Fibroblast of villous mesenchyme (primary cell): Measurements from ENCODE around the gene BCAP29. TPM values are rescaled to one million over a fixed set of nuclear protein-coding genes. Genes with fewer than 3 reads are reported as not detected.

Experiments
- DNase-seq: peaks from one replicate; pipeline ENCODE4 v3.0.0-alpha.2; 2010; ENCODE audit warnings: low read depth
- H3K4me3 ChIP-seq: 2 replicates; pipeline ENCODE4 v1.5.1; 2011; ENCODE audit warnings: low read depth, mild to moderate bottlenecking, low read length
- CTCF ChIP-seq: IDR thresholded peaks from 2 replicates; pipeline ENCODE4 v1.5.1; 2012; ENCODE audit warnings: low read depth, mild to moderate bottlenecking, low read length; ENCODE audit not compliant: insufficient read depth
- total RNA-seq: library from RNA; depleted of rRNA; stranded (reverse); fragments of >200 nt; gene quantifications from 2 replicates; pipeline ENCODE4 v1.2.3, GENCODE V29; 2012

Gene BCAP29
- total RNA-seq, 1 donor, result 62.2 TPM

DNA sequence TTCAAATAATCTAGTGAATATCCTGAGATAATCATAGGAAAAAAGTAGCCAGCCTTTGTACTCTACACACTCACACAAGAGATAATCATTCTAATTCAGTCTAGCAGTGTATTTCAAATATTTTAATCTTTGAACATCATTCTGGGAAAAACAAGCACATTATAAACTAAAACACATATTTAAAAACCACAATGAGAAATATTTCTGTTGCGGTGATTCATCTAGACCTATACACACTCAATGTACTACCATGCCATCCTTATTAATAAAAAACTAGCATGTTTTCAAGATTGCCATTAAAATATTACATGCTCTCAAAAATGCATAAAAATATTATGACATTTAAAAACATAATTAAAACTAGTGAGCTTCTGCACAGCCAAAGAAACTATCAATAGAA, 28.1 kb upstream of the BCAP29 start:
- no peak for DNase-seq
- no peak for TF ChIP-seq CTCF
- H3K4me3 ChIP-seq, result no peak overlapping the region

DNA sequence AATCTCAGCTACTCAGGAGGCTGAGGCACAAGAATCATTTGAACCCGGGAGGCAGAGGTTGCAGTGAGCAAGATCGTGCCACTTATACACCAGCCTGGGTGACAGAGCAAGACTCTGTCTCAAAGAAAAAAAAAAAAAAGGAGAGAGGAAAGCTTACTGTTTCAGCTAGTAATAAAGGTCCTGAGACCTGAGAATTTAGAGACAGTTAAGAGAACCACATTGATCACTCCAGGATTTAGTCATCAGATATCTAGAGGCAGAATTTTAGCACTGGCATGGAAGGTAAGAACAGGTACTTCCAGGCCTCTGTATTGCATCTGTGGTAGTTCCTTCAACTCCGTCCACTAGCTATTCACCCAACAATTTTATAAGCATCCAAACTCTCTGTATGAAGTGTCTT, 24.2 kb upstream of the BCAP29 start:
- H3K4me3 ChIP-seq, result no peak overlapping the region
- DNase-seq, result no peak
- no peak for TF ChIP-seq CTCF

DNA sequence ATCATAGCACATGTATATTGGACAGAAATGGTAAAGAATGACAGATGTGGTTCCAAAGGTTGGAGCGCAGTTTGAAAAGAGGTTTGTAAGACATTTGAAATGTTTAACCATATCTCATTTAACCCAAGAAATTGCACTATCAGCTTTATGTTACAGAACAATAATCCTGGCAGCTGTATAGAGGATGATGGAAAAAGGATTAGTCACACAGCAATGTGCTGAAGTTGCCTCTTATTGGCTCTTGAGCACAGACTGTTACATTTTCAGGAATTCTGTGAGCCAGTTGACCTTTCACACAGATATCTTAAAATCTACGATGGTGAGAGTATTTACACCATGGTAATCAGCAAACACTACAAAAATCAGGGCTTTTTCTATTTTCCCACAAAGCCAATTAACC, 20.2 kb upstream of the BCAP29 start:
- no peak for TF ChIP-seq CTCF
- H3K4me3 ChIP-seq, result no peak overlapping the region
- peak; percentile 55 for DNase-seq

DNA sequence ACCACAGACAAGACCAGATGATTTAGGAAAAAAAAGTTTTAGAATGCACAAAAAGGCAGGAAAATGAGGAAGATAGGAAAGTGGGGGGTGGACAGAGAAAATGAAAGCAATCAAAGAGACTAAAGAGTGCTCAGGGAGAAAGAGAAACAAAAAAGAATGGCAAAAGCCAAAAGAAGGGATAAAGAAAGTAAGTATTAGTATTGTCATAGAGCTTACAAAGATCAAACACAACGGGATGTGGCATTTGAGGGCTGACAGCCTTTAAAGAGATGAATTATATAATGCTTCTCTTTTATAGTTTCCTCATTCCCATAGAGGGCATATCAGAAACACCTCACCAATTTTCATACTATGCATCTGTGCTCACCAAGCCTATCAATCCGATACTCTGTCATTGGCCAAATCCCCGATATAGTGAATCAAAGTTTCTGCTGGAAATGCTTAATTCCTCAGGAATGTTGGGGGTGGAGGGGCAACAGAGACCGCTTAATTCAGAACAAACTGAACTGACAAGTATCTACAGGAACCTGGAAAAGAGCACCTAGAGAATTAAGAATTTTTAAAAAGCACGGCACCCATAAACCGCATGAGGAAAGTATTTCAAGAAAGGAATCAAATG, 19.0 kb upstream of the BCAP29 start:
- no peak overlapping the region for H3K4me3 ChIP-seq
- DNase-seq, result no peak
- no peak for TF ChIP-seq CTCF

DNA sequence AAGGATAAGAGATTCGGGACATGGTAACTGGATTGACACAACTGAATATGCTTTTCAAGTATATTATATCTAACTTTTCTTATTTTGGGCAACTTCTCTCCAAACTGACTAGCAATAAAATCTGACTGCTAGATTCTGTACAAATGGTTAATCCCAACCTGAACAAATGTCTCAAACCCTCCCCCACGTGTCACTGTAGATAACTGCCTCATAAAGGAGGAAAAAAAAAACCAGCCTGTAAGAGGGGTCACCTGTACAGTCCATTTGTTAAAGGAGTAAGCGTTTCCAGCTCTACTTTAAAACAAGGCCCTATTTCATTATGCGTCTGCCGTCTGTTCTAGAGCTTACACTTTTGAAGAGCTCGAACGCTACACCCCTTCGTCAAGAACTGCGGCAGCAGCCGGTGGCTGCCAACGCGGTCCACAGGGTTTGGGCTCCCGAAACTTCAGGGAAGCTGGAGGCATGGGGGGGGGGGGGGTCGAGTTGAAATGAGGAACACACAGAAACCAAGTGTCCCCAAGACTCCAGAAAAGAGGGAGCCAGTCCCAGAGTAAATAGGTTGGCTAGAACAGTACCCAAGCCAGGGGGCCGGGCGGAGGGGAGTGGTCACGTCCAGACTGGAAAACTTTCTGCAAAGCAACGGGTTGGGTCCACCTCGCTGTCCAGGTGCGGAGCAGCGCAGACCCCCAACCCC, 16.8 kb upstream of the BCAP29 start:
- TF ChIP-seq CTCF, result no peak
- DNase-seq, result no peak
- H3K4me3 ChIP-seq, result peak overlapping the region; percentile 79

GRCh38 chr7:107563775-107564552, 16.1 kb upstream of the BCAP29 start, which contains the start of the genes COG5 and DUS4L:
Gene COG5, minus strand, starts transcription at chr7:107563920. Its CDS starts 24 bp downstream, at chr7:107563896.
Gene DUS4L, plus strand, starts transcription at chr7:107563971. Its CDS starts 3,100 bp downstream, at chr7:107567071.
- TF ChIP-seq CTCF, result no peak
- H3K4me3 ChIP-seq, result peak within 1 kb of the TSS; percentile 79
- peak; percentile 82 for DNase-seq
